Measurements from ENCODE around the gene CCDC117.
"Not testable (repeated sequence)": the region's sequence is repeated elsewhere in the genome, so short reads cannot be mapped to it uniquely, and the experiment has no call there.

Gene CCDC117, protein sequence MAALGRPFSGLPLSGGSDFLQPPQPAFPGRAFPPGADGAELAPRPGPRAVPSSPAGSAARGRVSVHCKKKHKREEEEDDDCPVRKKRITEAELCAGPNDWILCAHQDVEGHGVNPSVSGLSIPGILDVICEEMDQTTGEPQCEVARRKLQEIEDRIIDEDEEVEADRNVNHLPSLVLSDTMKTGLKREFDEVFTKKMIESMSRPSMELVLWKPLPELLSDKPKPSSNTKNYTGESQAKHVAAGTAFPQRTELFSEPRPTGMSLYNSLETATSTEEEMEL

DNA sequence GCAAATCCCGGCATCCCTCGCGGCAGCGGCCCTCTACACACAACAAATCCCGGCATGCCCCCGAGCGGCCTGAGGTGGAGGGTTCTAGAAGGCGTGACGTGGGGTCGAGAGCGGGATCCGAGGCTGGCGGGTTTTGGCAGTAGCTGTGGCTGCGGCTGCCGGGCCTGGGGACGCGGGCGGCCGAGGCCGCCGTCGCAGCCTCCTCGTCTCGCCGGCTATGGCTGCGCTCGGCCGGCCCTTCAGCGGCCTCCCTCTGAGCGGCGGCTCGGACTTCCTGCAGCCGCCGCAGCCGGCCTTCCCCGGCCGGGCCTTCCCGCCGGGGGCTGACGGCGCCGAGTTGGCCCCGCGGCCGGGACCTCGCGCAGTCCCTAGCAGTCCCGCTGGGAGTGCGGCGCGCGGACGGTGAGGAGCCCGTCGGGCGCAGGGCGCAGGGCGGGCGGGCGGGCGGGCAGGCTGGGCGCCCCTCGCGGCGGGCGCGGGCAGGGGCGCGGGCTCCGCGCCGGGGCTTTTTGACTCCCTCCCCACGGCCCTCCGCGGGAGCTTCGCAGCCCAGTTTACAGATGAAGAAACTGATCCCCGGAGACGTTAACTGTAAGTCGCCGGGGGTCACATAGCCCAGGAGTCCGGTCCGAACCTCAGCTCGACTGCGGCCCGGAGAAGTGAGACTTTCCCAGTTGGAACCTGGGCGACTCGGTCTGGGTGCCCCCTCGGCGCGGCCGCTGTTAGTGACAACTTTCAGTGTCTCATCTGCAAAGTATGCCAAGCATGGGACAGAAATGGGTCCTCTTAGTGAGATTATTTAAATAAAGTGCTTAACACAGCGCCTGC, at the start of gene CCDC117:
CCDC117 (plus strand) TSS at position 63 of the 828 bp plus-strand sequence; CDS start at position 218, 155 bp downstream.
- peak; percentile 97 for DNase-seq (ENCODE audit: low spot score)

DNA sequence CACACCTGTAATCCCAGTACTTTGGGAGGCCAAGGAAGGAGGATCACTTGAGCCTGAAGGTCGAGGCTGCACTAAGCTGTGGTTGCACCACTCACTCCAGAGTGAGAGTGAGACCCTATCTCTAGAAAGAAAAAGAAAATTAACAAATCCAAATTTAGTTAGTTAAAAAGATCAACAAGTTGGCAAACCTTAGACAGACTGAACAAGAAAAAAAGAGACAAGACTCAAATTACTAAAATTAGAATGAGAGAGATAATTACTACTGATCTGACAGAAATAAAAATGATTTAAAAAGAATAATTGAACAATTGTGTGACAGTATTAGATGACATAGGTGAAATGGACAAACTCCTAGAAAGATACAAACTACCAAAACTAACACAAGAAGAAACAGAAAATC, 44.5 kb upstream of the CCDC117 start:
- DNase-seq (ENCODE audit: low spot score) = no peak

DNA sequence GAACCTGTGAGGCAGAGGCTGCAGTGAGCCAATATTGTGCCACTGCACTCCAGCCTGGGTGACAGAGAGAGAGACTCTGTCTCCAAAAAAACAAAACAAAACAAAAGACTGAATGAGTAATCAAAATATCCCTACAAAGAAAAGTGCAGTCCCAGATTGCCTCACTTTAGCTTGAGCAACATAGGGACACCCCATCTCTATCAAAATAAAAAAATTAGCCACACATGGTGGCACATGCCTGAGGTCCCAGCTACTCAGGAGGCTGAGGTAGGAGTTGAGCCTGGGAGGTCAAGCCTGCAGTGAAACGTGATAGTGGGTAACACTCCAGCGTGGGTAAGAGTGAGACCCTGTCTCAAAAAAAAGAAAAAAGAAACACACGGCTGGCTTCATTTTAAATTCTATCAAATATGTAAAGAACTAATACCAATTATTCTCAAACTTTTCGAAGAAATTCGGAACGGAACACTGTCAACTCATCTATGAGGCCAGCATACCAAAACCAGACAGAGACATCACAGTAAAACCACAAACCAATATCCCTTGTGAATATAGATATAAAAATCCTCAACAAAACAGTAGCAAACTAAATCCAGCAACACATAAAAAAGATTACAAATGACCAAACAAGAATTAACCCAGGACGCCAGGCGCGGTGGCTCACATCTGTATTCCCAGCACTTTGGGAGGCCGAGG, 43.7 kb upstream of the CCDC117 start:
- DNase-seq (ENCODE audit: low spot score) = no peak

DNA sequence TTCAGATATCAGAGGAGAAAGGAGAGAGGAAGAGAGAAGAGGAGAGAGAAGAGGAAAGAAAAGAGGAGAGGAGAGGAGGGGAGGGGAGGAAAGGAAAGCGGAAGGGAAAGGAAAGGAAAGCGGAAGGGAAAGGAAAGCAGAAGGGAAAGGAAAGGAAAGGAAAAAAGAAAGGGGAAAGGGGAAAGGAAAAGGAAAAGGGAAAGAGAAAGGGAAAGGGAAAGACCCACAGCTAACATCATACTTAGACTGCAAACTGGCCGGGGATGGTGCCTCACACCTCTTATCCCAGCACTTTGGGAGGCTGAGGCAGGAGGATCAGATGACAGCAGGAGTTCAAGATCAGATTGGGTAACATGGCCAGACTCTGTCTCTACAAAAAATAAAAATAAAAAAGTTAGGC, 42.3 kb upstream of the CCDC117 start:
- DNase-seq (ENCODE audit: low spot score) = no peak

DNA sequence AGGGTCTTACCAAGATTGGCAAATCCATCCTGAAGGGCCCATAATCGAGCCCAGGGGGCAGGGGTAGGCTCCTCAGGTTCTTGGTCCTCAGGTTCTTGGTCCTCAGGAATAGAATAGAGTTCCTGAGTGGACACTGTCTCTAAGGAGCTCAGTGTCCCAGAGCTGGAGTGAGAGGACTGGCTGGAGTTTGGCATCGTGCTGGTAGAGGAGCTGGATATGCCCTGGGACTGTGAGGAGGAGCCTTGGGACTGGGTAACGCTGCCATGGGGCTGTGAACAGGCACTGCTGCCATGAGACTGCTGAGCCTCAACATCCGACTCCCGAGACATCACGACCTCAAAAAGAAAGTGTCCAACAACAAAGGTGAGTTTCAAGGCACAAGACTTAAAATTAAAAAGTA, 38.1 kb upstream of the CCDC117 start:
- no peak for DNase-seq (ENCODE audit: low spot score)

DNA sequence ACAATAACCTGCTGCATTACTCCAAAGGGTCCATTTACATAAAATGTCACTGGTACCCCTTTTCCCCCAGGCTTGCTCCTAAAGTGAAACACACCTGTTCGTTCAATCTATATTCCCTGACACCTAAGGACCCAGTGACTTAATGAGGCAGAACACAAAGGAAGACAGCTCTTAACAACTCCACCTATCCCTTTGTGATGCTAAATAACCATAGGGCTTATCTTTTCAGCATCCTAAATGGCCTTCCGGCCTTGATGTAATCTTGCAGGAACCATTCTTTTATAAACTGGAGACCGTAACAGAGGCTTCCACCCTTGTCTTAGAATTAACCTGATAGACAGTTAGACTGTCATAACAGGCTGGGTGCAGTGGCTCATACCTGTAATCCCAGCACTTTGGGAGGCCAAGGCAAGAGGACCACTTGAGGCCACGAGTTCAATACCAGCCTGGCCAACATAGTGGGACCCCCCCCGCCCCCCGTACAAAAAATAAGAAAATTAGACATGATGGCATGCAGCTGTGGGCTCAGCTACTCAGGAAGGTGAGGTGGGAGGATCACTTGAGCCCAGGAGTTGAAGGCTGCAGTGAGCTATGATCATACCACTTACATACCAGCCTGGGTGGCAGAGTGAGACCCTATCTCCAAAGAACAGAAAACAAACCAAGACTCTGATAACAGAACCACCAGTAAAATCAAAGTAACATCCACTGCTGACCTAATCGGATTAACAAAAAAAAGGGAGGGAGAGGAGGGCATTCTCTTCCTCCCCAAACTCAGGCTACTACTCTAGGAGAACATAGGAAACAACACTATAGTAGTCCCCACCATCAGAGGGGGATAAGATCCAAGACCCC, 36.0 kb upstream of the CCDC117 start:
- DNase-seq (ENCODE audit: low spot score) = no peak

DNA sequence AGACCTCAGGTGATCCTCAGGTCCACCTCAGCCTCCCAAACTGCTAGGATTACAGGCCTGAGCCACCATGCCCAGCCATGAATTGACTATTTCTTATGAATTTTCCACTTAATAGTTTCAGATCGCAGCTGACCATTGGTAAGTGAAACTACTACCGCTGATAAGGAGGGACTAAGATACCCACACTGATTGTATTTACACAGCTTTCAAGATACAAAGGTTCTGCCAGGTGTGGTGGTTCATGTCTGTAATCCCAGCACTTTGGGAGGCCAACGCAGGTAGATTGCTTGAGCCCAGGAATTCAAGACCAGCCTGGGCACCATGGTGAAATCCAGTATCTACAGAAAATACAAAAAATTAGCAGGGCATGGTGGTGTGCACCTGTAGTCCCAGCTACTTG, 34.8 kb upstream of the CCDC117 start:
- DNase-seq (ENCODE audit: low spot score) = no peak

DNA sequence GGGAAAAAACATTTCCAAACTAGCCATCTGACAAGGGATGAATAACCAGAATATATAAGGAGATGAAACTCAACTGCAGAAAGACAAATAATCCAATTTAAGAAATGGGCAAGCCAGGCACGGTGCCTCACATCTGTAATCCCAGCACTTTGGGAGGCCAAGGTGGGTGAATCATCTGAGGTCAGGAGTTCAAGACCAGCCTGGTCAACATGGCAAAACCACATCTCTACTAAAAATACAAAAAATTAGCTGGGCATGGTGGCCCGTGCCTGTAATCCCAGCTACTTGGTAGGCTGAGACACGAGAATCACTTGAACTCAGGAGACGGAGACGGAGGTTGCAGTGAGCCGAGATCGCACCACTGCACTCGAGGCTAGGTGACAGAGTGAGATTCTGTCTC, 33.6 kb upstream of the CCDC117 start:
- DNase-seq (ENCODE audit: low spot score) = not testable (repeated sequence)

DNA sequence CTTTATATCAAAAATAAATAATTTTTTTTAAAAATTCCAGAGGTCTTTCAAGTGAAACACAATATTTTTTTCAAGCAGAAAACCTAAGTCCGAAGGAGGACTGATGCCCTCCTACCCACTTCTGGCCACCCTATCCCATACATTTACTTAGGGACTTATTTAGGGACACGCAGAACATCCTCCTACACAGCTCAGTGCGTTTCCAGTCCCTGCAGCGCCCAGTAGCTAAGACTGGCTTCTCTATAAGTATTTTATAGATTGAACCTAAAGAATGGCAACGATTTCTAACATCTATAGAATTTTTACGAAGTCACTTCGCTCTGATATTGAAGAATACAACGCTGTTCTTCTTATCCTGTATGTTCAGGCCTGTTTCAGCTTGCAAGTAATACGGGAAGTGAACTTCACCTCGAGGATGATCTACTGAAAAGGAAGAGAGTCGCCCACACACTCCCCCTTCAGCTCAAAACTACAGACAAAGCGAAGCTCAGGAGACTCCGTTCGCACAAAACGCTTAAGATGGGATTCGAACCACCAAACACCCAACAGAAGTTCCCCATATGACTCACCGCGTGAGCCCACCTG, 31.2 kb upstream of the CCDC117 start:
- DNase-seq (ENCODE audit: low spot score) = no peak

DNA sequence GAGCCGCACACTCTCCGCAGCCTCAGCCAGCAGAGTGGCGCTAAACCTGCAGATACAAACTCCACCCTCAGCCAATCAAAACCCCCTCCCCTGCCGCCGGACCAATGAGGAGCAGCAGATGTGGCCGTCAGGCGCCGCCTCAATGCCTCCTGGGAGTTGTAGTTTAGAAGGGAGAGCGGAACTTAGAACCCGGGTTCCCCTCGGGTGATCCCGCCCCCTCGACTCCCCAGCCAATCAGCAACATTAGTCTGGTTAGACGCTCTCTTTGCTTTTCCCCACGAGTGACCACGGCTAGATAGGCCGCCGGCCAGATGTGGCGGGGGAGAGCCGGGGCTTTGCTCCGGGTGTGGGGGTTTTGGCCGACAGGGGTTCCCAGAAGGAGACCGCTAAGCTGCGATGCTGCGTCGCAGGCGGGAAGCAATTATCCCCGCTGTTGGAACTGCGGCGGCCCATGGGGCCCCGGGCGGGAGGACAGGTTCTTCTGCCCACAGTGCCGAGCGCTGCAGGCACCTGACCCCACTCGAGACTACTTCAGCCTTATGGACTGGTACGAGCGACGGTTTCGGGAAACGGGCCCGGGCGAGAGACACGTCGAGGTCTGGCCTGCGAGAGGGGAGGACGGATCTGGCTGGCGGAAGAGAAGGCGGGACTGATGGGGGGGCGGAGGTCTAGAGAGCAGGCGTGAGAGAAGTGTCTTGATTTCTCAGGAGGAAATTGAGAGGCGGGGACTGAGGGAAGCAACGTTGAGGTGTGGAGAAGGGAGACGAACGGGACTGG, 30.5 kb upstream of the CCDC117 start, which contains the start of the genes CHEK2 and HSCB:
CHEK2 (minus strand) TSS at position 36 of the 777 bp plus-strand sequence. CDS start 7,099 bp downstream, outside the sequence.
HSCB (plus strand) TSS at position 255 of the 777 bp plus-strand sequence; CDS start at position 312, 57 bp downstream.
- peak; percentile 99 for DNase-seq (ENCODE audit: low spot score)

DNA sequence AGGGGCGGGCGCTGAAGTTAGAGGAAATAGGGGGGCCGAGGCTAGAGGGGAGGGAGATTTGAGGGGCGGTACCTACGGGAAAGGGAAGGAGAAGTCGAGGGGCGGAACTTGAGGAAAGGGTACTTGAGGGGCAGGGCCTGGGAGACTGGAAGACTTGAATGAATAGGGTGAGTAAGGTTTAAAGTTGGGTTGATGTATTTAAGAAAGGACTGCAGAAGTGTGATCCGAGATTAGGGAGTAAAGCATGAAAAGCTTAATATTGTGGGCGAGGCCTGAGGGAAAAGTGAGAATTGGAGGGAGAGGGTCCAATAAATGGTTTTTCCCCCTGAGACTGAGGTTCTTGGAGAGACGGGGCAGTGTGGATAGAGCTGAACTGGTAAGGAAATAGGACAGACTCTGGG, 29.9 kb upstream of the CCDC117 start:
- DNase-seq (ENCODE audit: low spot score) = peak; percentile 11

DNA sequence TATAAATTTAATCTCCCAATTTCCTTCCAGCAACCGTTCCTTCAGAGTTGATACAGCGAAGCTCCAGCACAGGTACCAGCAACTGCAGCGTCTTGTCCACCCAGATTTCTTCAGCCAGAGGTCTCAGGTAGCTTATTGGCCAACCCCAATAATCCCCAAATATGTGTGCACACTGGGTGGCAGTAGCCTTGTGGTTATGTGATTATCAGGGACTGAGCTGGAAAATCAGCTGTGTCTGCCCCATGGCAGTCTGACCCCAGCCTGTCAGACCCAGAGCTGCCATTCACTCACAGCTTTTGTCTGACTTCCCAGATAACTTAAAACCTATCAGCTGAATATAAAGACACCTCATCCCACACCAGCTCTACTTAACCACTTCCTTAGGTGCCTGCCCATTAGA, 28.6 kb upstream of the CCDC117 start:
- no peak for DNase-seq (ENCODE audit: low spot score)

DNA sequence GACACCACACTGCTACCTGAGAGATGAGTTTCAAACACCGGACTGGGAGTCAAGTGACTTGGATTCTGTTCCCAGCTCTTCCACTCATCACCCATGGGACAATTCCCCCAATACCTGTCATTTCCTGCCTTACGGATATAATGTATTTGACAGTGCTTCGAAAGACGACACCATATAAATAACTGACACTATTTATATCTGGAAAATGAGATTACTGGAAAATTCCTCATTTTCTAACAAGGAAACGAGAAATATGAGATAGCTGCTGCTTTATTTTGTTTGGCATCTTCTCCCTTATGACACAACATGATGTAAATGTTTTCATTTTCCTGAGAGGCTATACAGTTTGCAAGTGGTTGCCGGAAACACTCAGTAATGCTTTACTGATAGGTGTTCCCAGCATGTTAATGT, 22.0 kb upstream of the CCDC117 start:
- DNase-seq (ENCODE audit: low spot score) = peak; percentile 56

DNA sequence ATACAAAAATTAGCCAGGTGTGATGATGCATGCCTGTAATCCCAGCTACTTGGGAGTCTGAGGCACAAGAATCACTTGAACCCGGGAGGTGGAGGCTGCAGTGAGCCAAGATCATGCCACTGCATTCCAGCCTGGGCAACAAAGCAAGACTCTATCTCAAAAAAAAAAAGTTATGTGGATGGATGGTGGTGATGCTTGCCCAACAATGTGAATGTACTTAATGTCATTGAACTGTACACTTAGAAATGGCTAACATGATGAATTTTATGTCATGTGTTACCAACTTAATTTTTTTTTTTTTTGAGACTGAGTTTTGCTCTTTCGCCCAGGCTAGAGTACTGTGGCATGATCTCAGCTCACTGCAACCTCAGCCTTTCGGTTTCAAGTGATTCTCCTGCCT, 18.0 kb upstream of the CCDC117 start:
- not testable (repeated sequence) for DNase-seq (ENCODE audit: low spot score)

DNA sequence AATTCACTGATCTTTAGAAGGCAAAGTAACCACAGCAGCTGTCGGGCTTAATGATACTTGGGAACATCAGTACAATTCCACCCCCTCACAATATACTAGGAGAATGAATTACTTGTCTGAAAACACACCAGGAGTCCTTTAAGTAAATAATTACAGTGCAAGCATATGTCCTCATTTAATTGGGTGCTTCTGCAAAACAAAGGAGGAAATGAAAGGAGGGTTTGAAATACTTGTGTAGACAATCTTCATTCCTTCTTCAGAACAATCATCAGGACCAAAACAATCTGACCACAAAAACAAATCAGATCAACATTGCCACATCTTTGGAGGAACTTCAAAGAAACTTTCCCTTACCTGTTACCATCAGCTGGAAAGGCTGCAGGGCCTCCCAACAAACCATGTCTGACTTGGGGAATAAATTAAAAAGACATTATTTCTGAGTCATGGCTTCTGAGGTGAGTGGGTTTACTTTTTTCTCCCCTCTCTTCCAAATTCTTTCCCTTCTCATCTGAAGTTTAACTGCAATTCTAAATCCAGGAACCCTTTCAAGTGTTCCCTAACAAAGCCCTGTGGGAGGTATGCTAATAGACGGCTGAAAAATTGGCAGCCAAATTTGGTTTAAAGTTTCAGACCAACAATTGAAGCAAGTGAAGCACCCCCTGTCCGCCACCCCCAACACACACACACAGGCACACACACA, 12.5 kb upstream of the CCDC117 start:
- no peak for DNase-seq (ENCODE audit: low spot score)

DNA sequence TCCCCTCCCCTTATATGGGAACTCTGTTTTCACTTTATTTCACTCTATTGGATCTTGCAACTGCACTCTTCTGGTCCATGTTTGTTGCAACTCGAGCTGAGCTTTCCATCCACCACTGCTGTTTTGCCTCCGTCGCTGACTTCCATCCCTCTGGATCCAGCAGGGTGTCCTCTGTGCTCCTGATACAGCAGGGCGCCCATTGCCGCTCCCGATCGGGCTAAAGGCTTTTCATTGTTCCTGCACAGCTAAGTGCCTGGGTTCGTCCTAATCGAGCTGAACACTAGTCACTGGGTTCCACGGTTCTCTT, 11.1 kb upstream of the CCDC117 start:
- DNase-seq (ENCODE audit: low spot score) = no peak

DNA sequence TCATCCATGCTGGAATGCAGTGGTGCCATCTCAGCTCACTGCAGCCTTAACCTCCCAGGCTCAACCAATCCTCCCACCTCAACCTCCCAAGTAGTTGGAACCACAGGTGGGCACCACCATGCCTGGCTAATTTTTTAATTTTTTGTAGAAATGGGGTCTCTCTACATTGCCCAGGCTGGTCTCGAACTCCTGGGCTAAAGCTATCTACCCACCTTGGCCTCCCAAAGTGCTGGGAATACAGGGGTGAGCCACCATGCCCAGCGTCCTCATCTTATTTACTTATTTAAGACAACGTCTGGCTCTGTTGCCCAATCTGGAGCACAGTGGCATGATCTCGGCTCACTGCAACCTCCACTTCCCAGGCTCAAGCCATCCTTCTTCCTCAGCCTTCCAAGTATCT, 10.5 kb upstream of the CCDC117 start:
- not testable (repeated sequence) for DNase-seq (ENCODE audit: low spot score)

DNA sequence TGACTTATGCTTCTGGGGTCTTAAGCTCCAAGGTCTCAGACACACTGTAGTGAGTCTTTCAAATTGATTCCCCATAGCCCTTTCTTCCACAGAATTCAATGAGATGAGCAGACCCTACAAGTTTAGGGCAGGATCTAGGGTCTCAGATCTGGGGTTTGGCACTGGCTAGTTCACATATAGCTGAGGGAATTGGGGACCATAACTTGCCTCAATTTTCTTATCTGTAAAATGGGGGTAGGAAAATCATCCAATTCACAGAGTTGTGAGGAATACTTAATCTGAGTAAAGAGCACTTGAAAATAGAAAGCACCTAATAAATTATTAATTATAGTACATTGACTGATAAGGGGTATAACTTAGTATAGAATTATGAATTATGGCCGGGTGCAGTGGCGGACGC, 5.9 kb upstream of the CCDC117 start:
- no peak for DNase-seq (ENCODE audit: low spot score)

DNA sequence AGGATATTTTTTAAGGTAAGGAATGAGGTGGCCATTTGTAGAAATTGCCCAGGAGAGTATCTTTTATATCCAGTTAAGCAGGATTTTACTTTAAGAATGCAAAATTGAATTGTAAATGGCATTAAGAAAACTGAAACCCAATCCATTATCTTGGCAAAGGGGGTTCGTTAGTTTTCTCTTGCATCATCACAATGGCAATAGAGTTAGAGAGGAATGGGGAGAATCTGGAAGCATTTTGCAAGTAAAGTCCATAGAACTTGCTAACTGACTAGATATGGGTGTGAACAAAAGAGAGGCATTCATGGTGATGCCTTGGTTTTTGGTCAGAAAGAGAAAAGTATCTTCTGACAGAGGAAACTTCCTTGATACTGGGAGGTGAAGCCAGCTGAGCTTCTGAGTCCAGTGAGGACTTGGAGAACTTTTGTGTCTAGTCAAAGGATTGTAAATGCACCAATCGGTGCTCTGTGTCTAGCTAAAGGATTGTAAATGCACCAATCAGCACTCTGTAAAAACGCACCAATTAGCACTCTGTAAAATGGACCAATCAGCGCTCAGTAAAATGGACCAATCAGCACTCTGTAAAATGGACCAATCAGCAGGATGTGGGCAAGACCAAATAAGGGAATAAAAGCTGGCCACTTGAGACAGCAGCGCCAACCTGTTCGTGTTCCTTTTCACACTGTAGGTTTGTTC, 3.6 kb upstream of the CCDC117 start:
- no peak for DNase-seq (ENCODE audit: low spot score)

Measured in hepatic stellate cell (primary cell).